GM21360 (cell line): ENCODE measurements around the gene EPHB1.
"Not testable (repeated sequence)": the region's sequence is repeated elsewhere in the genome, so short reads cannot be mapped to it uniquely, and the experiment has no call there.

Experiments
- ATAC-seq: cut with Tn5 transposase; IDR thresholded peaks from one replicate; pipeline ENCODE4 v1.9.1; 2021; ENCODE audit warnings: mild to moderate bottlenecking, moderate library complexity; ENCODE audit not compliant: unreplicated experiment

Gene EPHB1

GRCh38 chr3:134934933-134935332 is 139.9 kb downstream of the EPHB1 start:
- ATAC-seq: no peak

- no peak for ATAC-seq
Measured at GRCh38 chr3:134937256-134938028, 142.4 kb downstream of the EPHB1 start.

DNA sequence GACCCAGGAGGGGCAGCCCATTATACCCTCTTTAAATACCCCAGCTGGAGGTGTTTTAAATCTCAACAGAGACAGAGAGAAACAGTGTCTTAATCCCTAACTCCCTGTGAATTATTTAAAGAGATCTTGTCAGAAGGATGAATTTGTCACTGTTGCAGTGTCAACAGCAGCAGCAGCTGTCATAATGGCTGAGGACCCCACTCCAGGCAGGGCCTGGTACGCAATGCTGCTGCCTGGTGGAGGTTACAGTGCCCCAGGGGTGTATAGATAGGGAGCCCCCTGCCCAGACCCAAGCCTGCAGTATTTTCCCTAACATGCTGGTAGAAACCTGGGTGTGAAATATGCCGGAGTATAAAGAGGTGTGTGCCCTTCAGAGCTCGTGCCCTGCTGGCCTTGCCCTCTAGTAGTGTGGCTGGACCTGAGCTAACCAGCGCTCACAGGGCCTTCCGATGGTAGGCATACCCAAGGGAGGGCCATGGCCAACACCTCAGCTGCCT is 143.0 kb downstream of the EPHB1 start:
- no peak for ATAC-seq

DNA sequence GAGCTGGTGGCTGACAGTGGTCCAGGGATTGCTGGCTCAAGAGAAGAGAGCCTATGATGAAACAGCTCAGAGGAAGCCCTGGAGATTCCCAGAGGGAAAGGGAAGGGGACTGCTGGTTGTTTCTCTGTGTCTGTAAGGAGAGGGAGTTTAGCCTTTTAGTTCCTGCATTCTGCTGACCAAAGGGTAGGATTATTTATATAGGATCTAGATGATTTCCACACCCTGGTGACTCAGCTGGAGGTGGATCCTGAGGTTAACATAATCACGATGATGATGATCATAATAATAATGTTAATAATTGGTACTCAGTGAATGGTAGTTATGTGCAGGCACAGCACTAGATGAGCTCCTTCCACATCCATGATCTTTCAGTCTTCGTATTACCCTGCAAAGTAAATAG is 144.9 kb downstream of the EPHB1 start:
- no peak for ATAC-seq

- ATAC-seq: no peak
Measured at GRCh38 chr3:134941820-134942219, 146.8 kb downstream of the EPHB1 start.

DNA sequence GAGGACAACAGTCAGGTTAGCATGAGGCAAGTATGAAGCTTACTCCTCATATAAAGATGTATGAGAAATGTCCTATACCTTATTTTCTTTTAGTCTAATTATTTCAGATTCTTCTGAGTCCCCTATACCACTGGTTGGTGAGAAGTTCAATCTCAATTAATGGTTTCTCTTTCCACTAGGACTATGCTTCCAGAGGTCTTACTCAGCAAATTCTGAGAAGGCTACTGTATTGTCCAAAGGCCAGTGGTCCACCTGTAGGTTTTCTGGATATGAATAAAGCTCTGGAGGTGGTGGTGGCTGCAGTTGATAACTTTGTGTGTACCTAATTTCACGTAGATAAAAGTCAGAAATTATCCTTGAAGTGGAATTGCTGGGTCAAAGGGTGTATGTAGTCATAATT is 149.4 kb downstream of the EPHB1 start:
- no peak for ATAC-seq

GRCh38 chr3:134949150-134949549 is 154.1 kb downstream of the EPHB1 start:
- ATAC-seq: no peak

- ATAC-seq: no peak
Measured at GRCh38 chr3:134952371-134952770, 157.3 kb downstream of the EPHB1 start.

DNA sequence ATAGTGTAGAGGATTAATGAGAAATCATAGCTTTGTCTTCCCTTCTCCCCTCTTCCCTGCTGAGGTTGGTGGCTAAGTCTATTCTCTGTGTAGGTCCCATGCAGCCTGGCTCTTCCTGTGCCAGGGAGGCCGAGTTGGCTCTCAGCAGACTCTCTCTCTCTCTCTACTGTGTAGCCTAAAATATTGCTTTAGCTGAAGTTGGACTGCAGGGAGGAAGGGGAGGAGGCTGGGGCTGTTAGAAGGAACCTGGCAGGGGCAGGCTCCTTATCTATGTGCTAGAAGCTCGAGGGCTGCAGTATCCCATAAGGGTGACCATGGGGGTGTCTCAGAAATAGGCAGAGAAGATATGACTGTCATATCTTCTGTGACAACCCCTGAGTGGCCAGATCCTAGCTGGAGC is 160.8 kb downstream of the EPHB1 start:
- no peak for ATAC-seq

DNA sequence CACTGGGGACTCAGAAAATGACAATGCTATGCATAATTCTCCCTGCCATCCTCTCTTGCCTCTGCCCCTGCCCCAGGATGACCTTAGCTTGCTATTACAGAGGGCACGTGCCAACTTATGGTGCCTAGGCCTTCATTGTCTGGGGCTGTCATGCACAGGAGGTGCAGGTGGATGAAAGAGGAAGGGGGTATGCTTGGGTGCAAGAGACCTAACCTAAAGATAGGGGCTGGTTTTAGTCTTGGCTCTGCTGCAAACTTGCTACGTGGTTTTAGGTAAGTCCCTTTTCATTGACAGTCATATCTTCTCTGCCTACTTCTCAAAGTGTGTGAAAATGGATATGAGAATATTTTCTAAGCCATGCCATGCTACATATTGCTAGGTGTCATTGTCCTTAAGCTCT is 161.3 kb downstream of the EPHB1 start:
- no peak for ATAC-seq

DNA sequence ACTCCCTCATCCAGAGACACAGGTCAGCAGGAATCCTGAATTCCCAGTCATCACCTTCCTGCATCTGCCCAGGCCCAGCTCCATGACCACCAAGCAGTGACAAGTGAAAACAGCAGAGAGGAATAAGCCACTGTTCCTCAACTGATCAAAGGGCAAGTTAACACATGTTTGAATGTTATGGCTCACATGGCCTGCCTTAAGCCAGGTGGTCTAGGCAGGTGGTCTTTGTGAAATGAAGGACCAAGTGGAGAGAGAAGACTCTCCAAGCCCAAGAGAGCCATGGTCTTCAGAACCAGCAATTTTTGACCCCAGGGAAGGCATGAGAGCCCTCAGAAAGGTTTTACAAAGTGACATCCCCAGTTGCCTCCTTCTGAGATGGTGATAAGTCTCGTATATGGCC is 161.8 kb downstream of the EPHB1 start:
- ATAC-seq: no peak

GRCh38 chr3:134959516-134959915 is 164.5 kb downstream of the EPHB1 start:
- ATAC-seq: no peak

DNA sequence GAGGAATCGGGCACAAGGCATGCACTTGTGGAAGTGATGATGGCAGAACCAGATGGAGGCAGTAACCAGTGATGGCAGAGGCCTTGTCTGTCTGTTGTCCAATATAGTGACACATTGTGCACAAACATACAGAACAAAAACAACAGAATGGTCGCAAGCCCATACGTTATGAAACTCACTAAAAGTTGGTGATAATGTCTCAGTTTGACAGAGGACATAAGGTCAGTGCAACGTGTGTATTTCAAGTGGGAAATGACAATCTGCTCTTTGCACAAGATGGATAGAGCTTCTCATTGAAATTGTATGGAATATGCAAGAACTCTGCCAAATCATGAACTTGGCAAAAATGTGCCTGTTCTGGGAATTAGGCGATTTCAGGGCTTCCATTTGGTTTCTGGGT is 169.2 kb downstream of the EPHB1 start:
- no peak for ATAC-seq

DNA sequence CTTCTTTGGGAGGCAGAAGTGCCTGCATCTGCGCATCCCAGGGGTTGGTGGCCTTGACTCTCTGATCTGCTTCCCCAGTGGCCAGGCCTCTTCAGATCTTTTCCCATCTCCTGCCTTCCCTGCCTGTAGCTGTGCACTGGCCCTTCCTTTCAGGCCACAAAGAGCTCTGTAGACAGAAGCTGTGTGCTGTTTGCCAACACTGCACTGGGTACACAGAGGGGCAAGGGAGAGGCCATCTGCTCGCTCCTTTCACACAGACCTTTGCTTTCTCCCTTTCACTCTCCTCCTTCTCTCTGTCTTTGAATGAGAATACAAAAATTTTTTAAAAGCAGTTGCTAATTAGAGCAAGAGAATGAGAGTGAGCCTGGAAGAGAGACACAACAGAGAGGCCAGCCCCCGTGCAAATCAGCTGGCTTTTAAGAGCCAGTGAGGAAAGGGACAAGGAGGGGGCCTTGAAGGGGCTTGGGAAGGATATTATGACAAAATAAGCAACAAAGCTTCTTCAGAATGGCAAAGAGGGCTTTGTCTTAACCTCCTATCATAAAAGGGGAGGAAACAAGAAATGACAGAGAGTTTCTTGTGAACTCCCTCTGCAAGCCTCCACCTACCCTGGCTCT is 170.9 kb downstream of the EPHB1 start:
- no peak for ATAC-seq

- no peak for ATAC-seq
Measured at GRCh38 chr3:134970895-134971294, 175.8 kb downstream of the EPHB1 start.

DNA sequence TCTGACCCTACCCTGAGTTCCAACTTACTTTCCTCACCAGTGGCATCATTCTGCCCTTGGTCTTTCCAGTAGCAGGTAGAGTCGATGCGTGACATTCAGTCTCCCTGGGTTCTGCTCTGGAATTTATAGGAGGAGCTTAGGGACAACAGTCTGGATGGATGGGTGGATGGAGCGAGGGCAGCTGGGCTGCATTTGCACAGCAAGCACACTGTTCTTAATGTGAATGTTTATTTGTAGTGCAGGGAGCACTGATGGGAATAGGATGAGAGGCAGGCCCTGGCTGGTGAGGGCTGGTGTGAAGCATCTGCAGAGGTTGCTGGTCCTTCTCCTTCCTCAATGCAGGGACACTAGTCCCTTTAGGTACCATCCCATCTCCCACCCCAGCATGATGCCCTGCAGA is 176.2 kb downstream of the EPHB1 start:
- ATAC-seq: no peak

GRCh38 chr3:134971907-134972306 is 176.8 kb downstream of the EPHB1 start:
- not testable (repeated sequence) for ATAC-seq

DNA sequence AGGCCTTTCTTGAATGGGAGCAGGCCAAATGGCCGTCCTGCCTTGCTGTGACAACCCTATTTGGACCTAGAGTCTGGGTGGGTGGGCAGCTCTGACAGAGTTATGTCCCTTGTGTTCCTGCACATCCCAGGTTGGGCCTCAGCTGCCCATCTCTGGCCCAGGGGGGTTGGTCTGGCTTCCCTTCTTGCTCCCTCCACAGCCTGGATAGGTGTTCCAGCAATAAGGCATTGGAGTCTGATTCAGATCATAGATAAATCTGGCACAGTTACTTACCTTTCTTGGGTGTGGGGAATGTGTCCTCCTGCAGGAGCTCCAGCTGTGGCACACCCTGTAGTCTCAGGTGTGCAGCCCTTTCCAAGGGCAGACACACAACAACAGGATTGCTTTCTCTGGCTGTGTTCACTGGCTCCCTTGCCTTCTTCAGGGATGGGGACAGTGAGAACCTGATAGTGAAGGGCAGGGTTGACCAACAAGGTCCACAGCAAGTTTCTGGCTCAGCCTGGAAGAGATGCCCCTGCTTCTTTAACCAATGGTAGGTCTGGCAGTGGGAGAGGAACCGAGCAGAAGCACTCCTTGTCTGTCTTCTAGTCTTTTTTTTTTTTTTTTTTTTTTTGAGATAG is 177.9 kb downstream of the EPHB1 start:
- ATAC-seq: no peak

- ATAC-seq: no peak
Measured at GRCh38 chr3:134974624-134975023, 179.6 kb downstream of the EPHB1 start.

GRCh38 chr3:134976948-134977347 is 181.9 kb downstream of the EPHB1 start:
- ATAC-seq: no peak

- no peak for ATAC-seq
Measured at GRCh38 chr3:134978658-134979057, 183.6 kb downstream of the EPHB1 start.
